T-cell (primary cell): ENCODE results near the gene JAG2. TPM values are rescaled to one million over a fixed set of nuclear protein-coding genes. Genes with fewer than 3 reads are reported as not detected.

Experiments
- ATAC-seq, 4 experiments: fragments of 200-7000 bp in 3 of 4; fragments of 150-1000 bp in 1 of 4; cut with Tn5 transposase; replicated peaks in 1 of 4; 1 replicate in 3 of 4; 2 replicates in 1 of 4; pipeline ENCODE4 v1.10.0; 2021; ENCODE audit warnings: moderate library complexity in 3 of 4, mild to moderate bottlenecking in 2 of 4, moderate number of reproducible peaks in 1 of 4
- CTCF ChIA-PET, 2 donors: fragments of 300-600 bp; sonication (Branson Sonifier 250); formaldehyde crosslinking; loops; one replicate each; lab custom pipeline; 2022; ENCODE audit warnings: antibody characterized with exemption in 2 of 2; lab: Charles Lee
- POLR2A ChIA-PET, 2 donors: fragments of 300-600 bp; sonication (Branson Sonifier 250); formaldehyde crosslinking; loops; one replicate each; lab custom pipeline; 2022; ENCODE audit warnings: antibody characterized with exemption in 2 of 2; lab: Charles Lee
- DNase-seq, 35 experiments: peaks; one replicate each; pipeline versions ENCODE4 v3.0.0 to v3.0.0-alpha.2; 2013 to 2023
- H3K27ac ChIP-seq: one replicate; pipeline ENCODE4 v1.5.1; 2013; ENCODE audit warnings: low read length
- H3K27me3 ChIP-seq, 2 experiments: replicated peaks in 1 of 2; 1 replicate in 1 of 2; 2 replicates in 1 of 2; pipeline versions ENCODE4 v1.6.1 to v1.7.0; 2013; ENCODE audit warnings: low read length in 1 of 2, mixed read lengths in 1 of 2; ENCODE audit not compliant: control insufficient read depth in 2 of 2, insufficient read depth in 2 of 2; ENCODE audit errors: extremely low read depth in 1 of 2
- H3K36me3 ChIP-seq, 2 donors: 1 replicate in 1 of 2; 2 replicates in 1 of 2; pipeline versions ENCODE4 v1.6.1 to v1.7.0; 2013; ENCODE audit warnings: low read length in 1 of 2; ENCODE audit not compliant: control insufficient read depth in 2 of 2, insufficient read depth in 1 of 2; ENCODE audit errors: extremely low read depth in 1 of 2
- H3K4me1 ChIP-seq, 2 experiments: 1 replicate in 1 of 2; 2 replicates in 1 of 2; pipeline versions ENCODE4 v1.6.1 to v1.7.0; 2013; ENCODE audit warnings: low read length in 2 of 2, mixed read lengths in 1 of 2; ENCODE audit not compliant: insufficient read depth in 2 of 2, control insufficient read depth in 1 of 2; ENCODE audit errors: extremely low read depth in 1 of 2
- H3K4me3 ChIP-seq, 2 donors: 1 replicate in 1 of 2; 2 replicates in 1 of 2; pipeline versions ENCODE4 v1.5.1 to v1.7.0; 2013; ENCODE audit warnings: mild to moderate bottlenecking in 2 of 2, low read length in 1 of 2, moderate library complexity in 1 of 2; ENCODE audit not compliant: control insufficient read depth in 1 of 2; ENCODE audit errors: extremely low read depth in 1 of 2
- H3K9me3 ChIP-seq: 2 replicates; pipeline ENCODE4 v1.7.0; 2013
- H3K27ac Mint-ChIP-seq, 2 donors: one replicate each; pipeline ENCODE4 v1.8.0; 2020 to 2021; ENCODE audit warnings: mild to moderate bottlenecking in 2 of 2, mixed read lengths in 2 of 2
- H3K27me3 Mint-ChIP-seq, 2 donors: one replicate each; pipeline ENCODE4 v1.8.0; 2021 to 2022; ENCODE audit warnings: mixed read lengths in 2 of 2
- H3K36me3 Mint-ChIP-seq: one replicate; pipeline ENCODE4 v1.8.0; 2021; ENCODE audit warnings: mixed read lengths
- H3K4me1 Mint-ChIP-seq, 3 donors: one replicate each; pipeline ENCODE4 v1.8.0; 2020 to 2022; ENCODE audit warnings: mixed read lengths in 3 of 3, mild to moderate bottlenecking in 1 of 3
- H3K4me3 Mint-ChIP-seq, 3 donors: one replicate each; pipeline ENCODE4 v1.8.0; 2020 to 2022; ENCODE audit warnings: mild to moderate bottlenecking in 3 of 3, mixed read lengths in 3 of 3, moderate library complexity in 3 of 3
- H3K9me3 Mint-ChIP-seq, 3 donors: one replicate each; pipeline ENCODE4 v1.8.0; 2020 to 2022; ENCODE audit warnings: mixed read lengths in 3 of 3
- WGBS: methylation state at CpG from one replicate; pipeline ENCODE4 v1.1.5; 2013; ENCODE audit warnings: missing lambda C conversion rate; ENCODE audit not compliant: insufficient coverage; 5-methylcytosine and 5-hydroxymethylcytosine counted together
- total RNA-seq, 35 experiments: library from RNA in 6 of 35; stranded (reverse) in 6 of 35; fragments of 120-200 nt in 1 of 35; gene quantifications; one replicate each; pipeline versions ENCODE4 v1.2.1 to v1.2.4 and lab custom pipeline; 2013 to 2026

The JAG2 gene
- total RNA-seq, 5 donors from 2014 or later (not counting 1 experiment from before 2014, with no cell fraction given) = 0.76 to 1.9 (median 1.2) TPM

- Histone ChIP-seq H3K9me3 (no peaks in the 10 kb centered on the region), H3K4me1 (peaks cover 26 to 55% of the 10 kb centered on the region in 2 experiments), H3K4me3 (no peak overlapping the region), H3K27me3 (peaks cover 4 to 84% of the 10 kb centered on the region in 2 experiments), H3K27ac (no peak overlapping the region), H3K36me3 (no peaks in the 10 kb centered on the region)
- no peaks in the 10 kb centered on the region for H3K9me3 Mint-ChIP-seq
- ChIA-PET CTCF (interaction anchor here in 1 of 2 donors (0.6 kb wide), 1 partner anchor 31 kb away, joined by 3 read pairs; no protein-coding TSS in a partner anchor), POLR2A (no interaction called here)
- H3K27ac Mint-ChIP-seq = no peak overlapping the region
- H3K36me3 Mint-ChIP-seq = no peaks in the 10 kb centered on the region
- DNase-seq = no peak
- H3K27me3 Mint-ChIP-seq = peaks cover 14 to 38% of the 10 kb centered on the region in 2 donors
- H3K4me3 Mint-ChIP-seq = no peak overlapping the region
- 94% methylated on average over 8 of the region's 16 CpGs for WGBS
- H3K4me1 Mint-ChIP-seq = peaks cover 11 to 31% (median 19%) of the 10 kb centered on the region in 3 donors
- no peak for ATAC-seq
Measured at GRCh38 chr14:105200641-105201040, 32.1 kb upstream of the JAG2 start.

- Mint-ChIP-seq H3K27ac (no peak overlapping the region), H3K27me3 (peaks cover 16 to 39% of the 10 kb centered on the region in 2 donors), H3K4me1 (peaks cover 14 to 35% (median 22%) of the 10 kb centered on the region in 3 donors), H3K4me3 (no peak overlapping the region), H3K9me3 (no peaks in the 10 kb centered on the region), H3K36me3 (no peaks in the 10 kb centered on the region)
- ATAC-seq (no peak), DNase-seq (no peak)
- no peaks in the 10 kb centered on the region for H3K36me3 ChIP-seq
- 87% methylated on average over 6 of the region's 10 CpGs for WGBS
- no peak overlapping the region for H3K4me3 ChIP-seq
- H3K9me3 ChIP-seq = no peaks in the 10 kb centered on the region
- ChIA-PET POLR2A (no interaction called here), CTCF (no interaction called here)
- no peak overlapping the region for H3K27ac ChIP-seq
- H3K4me1 ChIP-seq = peaks cover 30 to 57% of the 10 kb centered on the region in 2 experiments
- H3K27me3 ChIP-seq = peaks cover 4 to 88% of the 10 kb centered on the region in 2 experiments
Measured at GRCh38 chr14:105200074-105200473, 31.5 kb upstream of the JAG2 start.

GRCh38 chr14:105199093-105199492, 30.5 kb upstream of the JAG2 start:
- Mint-ChIP-seq H3K9me3 (no peaks in the 10 kb centered on the region), H3K4me3 (no peak overlapping the region), H3K27ac (no peak overlapping the region), H3K27me3 (peaks cover 16 to 46% of the 10 kb centered on the region in 2 donors), H3K4me1 (peaks cover 21 to 36% (median 25%) of the 10 kb centered on the region in 3 donors), H3K36me3 (no peaks in the 10 kb centered on the region)
- 41% methylated on average over 18 of the region's 18 CpGs for WGBS
- H3K27ac ChIP-seq = no peak overlapping the region
- DNase-seq (no peak), ATAC-seq (no peak)
- no peaks in the 10 kb centered on the region for H3K9me3 ChIP-seq
- ChIA-PET CTCF (no interaction called here), POLR2A (no interaction called here)
- H3K36me3 ChIP-seq = no peaks in the 10 kb centered on the region
- peaks cover 37 to 63% of the 10 kb centered on the region in 2 experiments for H3K4me1 ChIP-seq
- peaks cover 4 to 97% of the 10 kb centered on the region in 2 experiments for H3K27me3 ChIP-seq
- no peak overlapping the region for H3K4me3 ChIP-seq

- H3K36me3 Mint-ChIP-seq = no peaks in the 10 kb centered on the region
- no peak overlapping the region for H3K4me3 Mint-ChIP-seq
- WGBS = 84% methylated on average over 4 of the region's 4 CpGs
Measured at GRCh38 chr14:105198588-105198987, 30.0 kb upstream of the JAG2 start.

GRCh38 chr14:105197211-105197641, 28.6 kb upstream of the JAG2 start:
- H3K36me3 Mint-ChIP-seq = no peaks in the 10 kb centered on the region
- Histone ChIP-seq H3K4me3 (no peak overlapping the region), H3K27ac (no peak overlapping the region), H3K9me3 (no peaks in the 10 kb centered on the region), H3K27me3 (peaks cover 4 to 96% of the 10 kb centered on the region in 2 experiments), H3K36me3 (no peaks in the 10 kb centered on the region), H3K4me1 (peaks cover 42 to 63% of the 10 kb centered on the region in 2 experiments)
- DNase-seq = peak in 4 of 35 experiments; percentile 12 to 56 (median 24)
- no peak overlapping the region for H3K27ac Mint-ChIP-seq
- ChIA-PET POLR2A (interaction anchor here in 1 of 2 donors (0.7 kb wide), 1 partner anchor 276 kb away, joined by 4 read pairs; no protein-coding TSS in a partner anchor), CTCF (no interaction called here)
- ATAC-seq = peak in 1 of 4 experiments; percentile 47
- H3K4me1 Mint-ChIP-seq = peaks cover 25 to 43% (median 31%) of the 10 kb centered on the region in 3 donors
- peak overlapping the region in 1 of 3 donors; percentile 32 for H3K4me3 Mint-ChIP-seq
- H3K9me3 Mint-ChIP-seq = no peaks in the 10 kb centered on the region
- peaks cover 16 to 47% of the 10 kb centered on the region in 2 donors for H3K27me3 Mint-ChIP-seq
- WGBS = 8% methylated on average over 13 of the region's 15 CpGs

More at GRCh38 chr14:105198588-105198987, 30.0 kb upstream of the JAG2 start:
- peaks cover 26 to 41% (median 30%) of the 10 kb centered on the region in 3 donors for H3K4me1 Mint-ChIP-seq
- ChIA-PET CTCF (no interaction called here), POLR2A (no interaction called here)
- Histone ChIP-seq H3K36me3 (no peaks in the 10 kb centered on the region), H3K4me3 (no peak overlapping the region), H3K27me3 (peaks cover 4 to 98% of the 10 kb centered on the region in 2 experiments), H3K27ac (no peak overlapping the region), H3K4me1 (peaks cover 41 to 65% of the 10 kb centered on the region in 2 experiments), H3K9me3 (no peaks in the 10 kb centered on the region)
- H3K27ac Mint-ChIP-seq = no peak overlapping the region
- DNase-seq (no peak), ATAC-seq (no peak)
- H3K9me3 Mint-ChIP-seq = no peaks in the 10 kb centered on the region
- H3K27me3 Mint-ChIP-seq = peaks cover 16 to 47% of the 10 kb centered on the region in 2 donors

- Mint-ChIP-seq H3K4me3 (peak overlapping the region in 1 of 3 donors; percentile 71), H3K4me1 (peaks cover 18 to 36% (median 24%) of the 10 kb centered on the region in 3 donors), H3K36me3 (no peaks in the 10 kb centered on the region), H3K27me3 (peaks cover 16 to 45% of the 10 kb centered on the region in 2 donors), H3K27ac (no peak overlapping the region), H3K9me3 (no peaks in the 10 kb centered on the region)
- CTCF ChIA-PET = interaction anchor here in 1 of 2 donors (0.5 kb wide), 1 partner anchor 293 kb away, joined by 3 read pairs; no protein-coding TSS in a partner anchor
- peaks cover 4 to 92% of the 10 kb centered on the region in 2 experiments for H3K27me3 ChIP-seq
- WGBS = 6% methylated on average over 57 of the region's 58 CpGs
- H3K4me3 ChIP-seq = peak overlapping the region in 1 of 2 donors; percentile 32
- no peaks in the 10 kb centered on the region for H3K9me3 ChIP-seq
- peaks cover 34 to 55% of the 10 kb centered on the region in 2 experiments for H3K4me1 ChIP-seq
- H3K36me3 ChIP-seq = no peaks in the 10 kb centered on the region
- no peak for ATAC-seq
- no peak for DNase-seq
- POLR2A ChIA-PET = no interaction called here
- no peak overlapping the region for H3K27ac ChIP-seq
Measured at GRCh38 chr14:105196265-105196960, 27.8 kb upstream of the JAG2 start.
